HG02798 (cell line): Measurements from ENCODE around the gene SELENON.

ENCODE experiments used
- ATAC-seq: cut with Tn5 transposase; IDR thresholded peaks from one replicate; pipeline ENCODE4 v1.9.1; 2021; ENCODE audit warnings: mild to moderate bottlenecking; ENCODE audit not compliant: unreplicated experiment, poor library complexity

Gene SELENON

GRCh38 chr1:25808481-25809244 is 8.7 kb downstream of the SELENON start:
- ATAC-seq, result no peak

GRCh38 chr1:25809283-25809926 is 9.4 kb downstream of the SELENON start:
- ATAC-seq, result no peak

GRCh38 chr1:25809929-25810328 is 9.9 kb downstream of the SELENON start:
- no peak for ATAC-seq

GRCh38 chr1:25810341-25811299 is 10.6 kb downstream of the SELENON start:
- no peak for ATAC-seq

- no peak for ATAC-seq
These were observed 11.5 kb downstream of the SELENON start for GRCh38 chr1:25811384-25812082.

GRCh38 chr1:25813071-25813733 is 13.2 kb downstream of the SELENON start:
- no peak for ATAC-seq

GRCh38 chr1:25813734-25814471 is 13.9 kb downstream of the SELENON start:
- no peak for ATAC-seq

- ATAC-seq, result no peak
These were observed 14.6 kb downstream of the SELENON start for GRCh38 chr1:25814549-25815087.

GRCh38 chr1:25815208-25816111 is 15.5 kb downstream of the SELENON start:
- ATAC-seq, result no peak

- ATAC-seq, result no peak
These were observed 16.2 kb downstream of the SELENON start for GRCh38 chr1:25816112-25816718.

GRCh38 chr1:25817840-25818501 is 18.0 kb downstream of the SELENON start:
- ATAC-seq, result no peak

- ATAC-seq, result no peak
These were observed 18.6 kb downstream of the SELENON start for GRCh38 chr1:25818569-25818968.

- ATAC-seq, result peak; percentile 90
These were observed 19.7 kb downstream of the SELENON start, which contains the start of gene MTFR1L for GRCh38 chr1:25819491-25820246. Gene MTFR1L, plus strand, starts transcription at chr1:25819954. Its CDS starts 3,151 bp downstream, at chr1:25823105.

- ATAC-seq, result peak; percentile 39
These were observed 20.5 kb downstream of the SELENON start for GRCh38 chr1:25820247-25821111.

- ATAC-seq, result no peak
These were observed 21.1 kb downstream of the SELENON start for GRCh38 chr1:25821112-25821476.
